KMS-11 (cell line): ENCODE data around the gene KIAA1958.
"Not testable (repeated sequence)": the region's sequence is repeated elsewhere in the genome, so short reads cannot be mapped to it uniquely, and the experiment has no call there.

Experiments used
- H2AFZ ChIP-seq: fragments of 200-600 bp; sonication (generic); 2 replicates; pipeline ENCODE4 v1.6.1; 2016; ENCODE audit warnings: antibody characterized with exemption, mixed run types, low read depth
- H3K27ac ChIP-seq: fragments of 200-600 bp; sonication (generic); 2 replicates; pipeline ENCODE4 v1.6.1; 2016; ENCODE audit warnings: mild to moderate bottlenecking, mixed run types
- H3K27me3 ChIP-seq: fragments of 200-600 bp; sonication (generic); 2 replicates; pipeline ENCODE4 v1.6.1; 2017; ENCODE audit warnings: mild to moderate bottlenecking, low read depth, mixed run types, moderate library complexity; ENCODE audit not compliant: insufficient read depth
- H3K36me3 ChIP-seq: fragments of 200-600 bp; sonication (generic); 2 replicates; pipeline ENCODE4 v1.6.1; 2017; ENCODE audit warnings: mild to moderate bottlenecking, mixed run types; ENCODE audit not compliant: insufficient read depth
- H3K4me1 ChIP-seq: fragments of 200-600 bp; sonication (generic); 2 replicates; pipeline ENCODE4 v1.6.1; 2016; ENCODE audit warnings: mild to moderate bottlenecking, low read depth, mixed run types; ENCODE audit not compliant: poor library complexity, severe bottlenecking
- H3K4me2 ChIP-seq: fragments of 200-600 bp; sonication (generic); 2 replicates; pipeline ENCODE4 v1.7.0; 2016; ENCODE audit warnings: mild to moderate bottlenecking, mixed run types
- H3K4me3 ChIP-seq: fragments of 200-600 bp; sonication (generic); IDR thresholded peaks from 2 replicates; pipeline ENCODE4 v1.6.1; 2017; ENCODE audit warnings: low read depth, low read length, mixed read lengths; ENCODE audit not compliant: insufficient read depth
- H3K79me2 ChIP-seq: fragments of 200-600 bp; sonication (generic); 2 replicates; pipeline ENCODE4 v1.6.1; 2016; ENCODE audit warnings: low read depth, mixed run types; ENCODE audit not compliant: insufficient read depth
- H3K9ac ChIP-seq: fragments of 200-600 bp; sonication (generic); 2 replicates; pipeline ENCODE4 v1.6.1; 2016; ENCODE audit warnings: mild to moderate bottlenecking, mixed run types
- H4K20me1 ChIP-seq: fragments of 200-600 bp; sonication (generic); 2 replicates; pipeline ENCODE4 v1.6.1; 2016; ENCODE audit warnings: mild to moderate bottlenecking, mixed run types; ENCODE audit not compliant: insufficient read depth
- TF ChIP-seq, protein P1 (sequence below): fragments of 200-600 bp; sonication (generic); conservative IDR thresholded peaks from 2 replicates; pipeline ENCODE4 v1.6.1; 2017; ENCODE audit warnings: low read depth, mild to moderate bottlenecking, antibody characterized with exemption, low read length, moderate library complexity, mixed read lengths

Gene KIAA1958

DNA sequence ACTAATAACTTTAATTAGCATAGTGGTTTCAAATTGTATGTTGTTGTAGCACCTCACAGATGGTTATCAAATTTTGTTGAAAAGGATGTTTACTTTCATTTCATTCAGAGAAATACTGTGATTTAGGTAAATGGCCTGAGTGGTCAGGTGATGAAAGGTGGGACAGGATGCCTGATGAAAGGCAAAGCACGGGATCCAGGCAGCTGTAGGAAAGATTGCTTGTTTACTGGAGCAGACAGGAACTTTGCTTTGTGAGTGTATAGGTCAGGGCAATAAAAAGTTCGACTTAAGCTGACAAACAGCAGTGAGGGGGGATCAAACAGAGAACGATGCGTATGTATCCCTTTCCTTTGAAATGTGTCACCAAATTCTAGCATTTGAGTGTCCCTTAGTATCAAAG, 19.0 kb downstream of the KIAA1958 start:
- no peak overlapping the region for H3K4me3 ChIP-seq
- H3K4me1 ChIP-seq, result peaks cover 19% of the 10 kb centered on the region
- H3K36me3 ChIP-seq, result no peaks in the 10 kb centered on the region
- TF ChIP-seq, protein P1, sequence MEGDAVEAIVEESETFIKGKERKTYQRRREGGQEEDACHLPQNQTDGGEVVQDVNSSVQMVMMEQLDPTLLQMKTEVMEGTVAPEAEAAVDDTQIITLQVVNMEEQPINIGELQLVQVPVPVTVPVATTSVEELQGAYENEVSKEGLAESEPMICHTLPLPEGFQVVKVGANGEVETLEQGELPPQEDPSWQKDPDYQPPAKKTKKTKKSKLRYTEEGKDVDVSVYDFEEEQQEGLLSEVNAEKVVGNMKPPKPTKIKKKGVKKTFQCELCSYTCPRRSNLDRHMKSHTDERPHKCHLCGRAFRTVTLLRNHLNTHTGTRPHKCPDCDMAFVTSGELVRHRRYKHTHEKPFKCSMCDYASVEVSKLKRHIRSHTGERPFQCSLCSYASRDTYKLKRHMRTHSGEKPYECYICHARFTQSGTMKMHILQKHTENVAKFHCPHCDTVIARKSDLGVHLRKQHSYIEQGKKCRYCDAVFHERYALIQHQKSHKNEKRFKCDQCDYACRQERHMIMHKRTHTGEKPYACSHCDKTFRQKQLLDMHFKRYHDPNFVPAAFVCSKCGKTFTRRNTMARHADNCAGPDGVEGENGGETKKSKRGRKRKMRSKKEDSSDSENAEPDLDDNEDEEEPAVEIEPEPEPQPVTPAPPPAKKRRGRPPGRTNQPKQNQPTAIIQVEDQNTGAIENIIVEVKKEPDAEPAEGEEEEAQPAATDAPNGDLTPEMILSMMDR, result no peak
- H3K4me2 ChIP-seq, result no peak overlapping the region
- no peak overlapping the region for H3K27ac ChIP-seq
- no peaks in the 10 kb centered on the region for H3K79me2 ChIP-seq
- H2AFZ ChIP-seq, result no peak overlapping the region
- no peaks in the 10 kb centered on the region for H3K27me3 ChIP-seq
- no peak overlapping the region for H3K9ac ChIP-seq
- no peaks in the 10 kb centered on the region for H4K20me1 ChIP-seq

DNA sequence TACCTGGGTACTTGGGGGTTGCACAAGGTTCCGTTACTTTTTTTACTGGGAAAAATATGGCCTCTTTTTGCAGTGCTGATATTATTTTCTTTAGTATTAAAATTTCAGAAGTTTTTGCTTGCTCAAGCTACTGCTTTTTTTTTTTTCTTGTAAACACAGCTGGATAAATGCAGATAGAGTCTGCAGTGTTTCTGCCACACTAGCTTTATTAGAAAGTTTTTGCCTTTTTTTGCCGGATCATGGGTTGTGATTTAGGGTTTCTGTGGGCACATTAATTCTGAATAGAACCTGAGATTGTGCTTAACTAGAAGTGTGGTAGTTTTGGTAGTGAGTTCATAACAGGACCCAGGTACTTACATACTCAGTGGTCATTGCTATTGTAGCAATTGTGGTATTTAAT, 19.9 kb downstream of the KIAA1958 start:
- Histone ChIP-seq H3K4me3 (no peak overlapping the region), H3K27me3 (no peaks in the 10 kb centered on the region), H3K36me3 (no peaks in the 10 kb centered on the region), H4K20me1 (no peaks in the 10 kb centered on the region), H3K9ac (no peak overlapping the region), H2AFZ (no peak overlapping the region), H3K79me2 (no peaks in the 10 kb centered on the region), H3K4me2 (no peak overlapping the region), H3K27ac (no peak overlapping the region), H3K4me1 (peaks cover 14% of the 10 kb centered on the region)
- TF ChIP-seq, protein P1, result no peak

DNA sequence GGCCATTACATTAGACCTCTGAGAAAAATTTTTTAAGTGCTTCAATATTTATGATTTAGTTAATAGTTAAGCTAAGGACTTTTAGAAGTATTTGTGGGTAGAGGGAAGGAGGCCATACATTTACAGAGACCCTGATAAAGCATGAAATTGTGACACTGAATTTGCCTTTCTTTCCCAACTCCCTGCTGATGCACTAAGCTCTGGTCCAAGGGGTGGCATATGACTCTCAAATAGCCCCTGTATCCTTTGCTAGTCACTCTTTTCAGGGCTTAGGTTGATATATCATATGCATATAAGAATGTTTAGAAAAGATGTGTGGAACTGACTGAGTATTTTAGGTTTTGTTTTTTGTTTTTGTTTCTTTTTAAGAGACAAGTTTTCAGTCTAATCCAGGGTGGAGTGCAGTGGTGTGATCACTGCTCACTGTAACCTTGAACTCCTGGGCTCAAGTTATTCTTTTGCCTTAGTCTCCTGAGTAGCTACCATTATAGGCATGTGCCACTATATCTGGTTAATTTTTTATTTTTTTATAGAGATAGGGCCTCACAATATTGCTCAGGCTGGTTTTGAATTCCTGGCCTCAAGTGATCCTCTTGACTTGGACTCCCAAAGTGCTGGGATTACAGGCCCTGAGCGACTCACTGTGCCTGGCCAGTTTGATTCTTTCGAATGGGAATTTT, 20.5 kb downstream of the KIAA1958 start:
- Histone ChIP-seq H3K27me3 (no peaks in the 10 kb centered on the region), H3K27ac (no peak overlapping the region), H2AFZ (no peak overlapping the region), H3K79me2 (no peaks in the 10 kb centered on the region), H4K20me1 (no peaks in the 10 kb centered on the region), H3K4me1 (peaks cover 9% of the 10 kb centered on the region), H3K9ac (no peak overlapping the region), H3K4me3 (no peak overlapping the region), H3K4me2 (no peak overlapping the region), H3K36me3 (no peaks in the 10 kb centered on the region)
- TF ChIP-seq, protein P1, result no peak

DNA sequence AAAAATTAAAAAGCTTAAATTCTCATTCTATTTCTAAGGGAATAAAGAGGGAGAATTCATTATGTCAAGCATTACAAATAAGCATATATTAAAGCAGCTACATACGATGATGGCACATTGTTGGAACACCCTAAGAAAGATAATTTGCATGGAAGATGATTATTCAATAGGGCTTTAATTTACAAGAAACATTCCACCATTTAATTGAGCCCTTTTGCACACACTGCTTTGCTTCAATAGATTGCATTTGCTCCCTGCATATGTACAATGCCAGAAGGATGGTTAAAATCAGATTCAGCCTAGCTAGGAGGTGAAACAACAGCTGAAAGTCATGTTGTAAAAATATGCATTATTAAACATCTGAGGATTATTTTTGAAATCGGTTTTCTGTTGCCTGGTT, 21.8 kb downstream of the KIAA1958 start:
- H2AFZ ChIP-seq, result no peak overlapping the region
- no peaks in the 10 kb centered on the region for H3K79me2 ChIP-seq
- no peak overlapping the region for H3K4me2 ChIP-seq
- no peak overlapping the region for H3K4me3 ChIP-seq
- TF ChIP-seq, protein P1, result no peak
- H3K36me3 ChIP-seq, result no peaks in the 10 kb centered on the region
- H4K20me1 ChIP-seq, result no peaks in the 10 kb centered on the region
- H3K27ac ChIP-seq, result no peak overlapping the region
- no peaks in the 10 kb centered on the region for H3K27me3 ChIP-seq
- no peak overlapping the region for H3K9ac ChIP-seq
- no peaks in the 10 kb centered on the region for H3K4me1 ChIP-seq

DNA sequence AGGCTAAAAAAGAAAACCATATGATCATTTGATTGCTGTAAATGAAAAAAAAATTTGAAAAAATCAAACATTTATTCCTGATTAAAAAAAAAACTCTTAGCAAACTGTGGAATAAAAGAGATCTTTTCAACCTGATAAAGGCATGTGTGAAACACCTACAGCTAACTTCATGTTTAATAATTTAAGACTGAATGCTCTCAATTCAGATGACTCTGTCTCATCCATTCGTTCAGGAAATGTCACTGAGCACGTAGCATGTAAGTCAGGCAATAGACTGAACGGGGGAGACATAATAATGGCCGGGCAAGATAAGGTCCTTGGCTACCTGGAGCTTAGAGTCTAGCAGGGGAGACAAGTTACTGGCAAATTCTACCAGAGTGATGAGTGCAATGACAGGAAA, 25.8 kb downstream of the KIAA1958 start:
- not testable (repeated sequence) for H3K4me2 ChIP-seq, H3K79me2 ChIP-seq, H3K27ac ChIP-seq, H3K4me1 ChIP-seq, H4K20me1 ChIP-seq, H3K36me3 ChIP-seq, H3K4me3 ChIP-seq, H2AFZ ChIP-seq, H3K27me3 ChIP-seq, H3K9ac ChIP-seq
